Measurements from ENCODE around the gene TRPV4. TPM values are rescaled to one million over a fixed set of nuclear protein-coding genes. Genes with fewer than 3 reads are reported as not detected.

TRPV4 gene
- total and polyA plus RNA-seq, 2 donors (not counting 3 experiments of a cell fraction or from before 2014, with no cell fraction given) = 8.8 to 22.3 TPM

GRCh38 chr12:109783135-109783964, 49.8 kb downstream of the TRPV4 start:
- POLR2A ChIA-PET = no interaction called here
- H3K9me1 ChIP-seq (replicated peaks; ENCODE audit: control insufficient read depth, extremely low read depth, insufficient read depth, low read length) = no peaks in the 10 kb centered on the region
- H3K27ac ChIP-seq (ENCODE audit: insufficient read depth, low read depth, low read length) = no peak overlapping the region
- intact Hi-C loops (cut with micrococcal nuclease) = no loop called here
- no peaks in the 10 kb centered on the region for H4K20me1 ChIP-seq (replicated peaks; ENCODE audit: control insufficient read depth, extremely low read depth, insufficient read depth, low read length)
- H3K27me3 ChIP-seq (ENCODE audit: control insufficient read depth in 2 of 2, insufficient read depth in 2 of 2, low read length in 2 of 2) = no peaks in the 10 kb centered on the region
- no peak for FAIRE-seq
- dilution Hi-C loops (cut with MboI; ENCODE audit: extremely low pct_ligation_motif_present, low sequenced_read_pairs) = no loop called here
- H3K9me3 ChIP-seq (replicated peaks; ENCODE audit: control insufficient read depth, insufficient read depth, low read length) = no peaks in the 10 kb centered on the region
- H3K79me2 ChIP-seq (ENCODE audit: control insufficient read depth, insufficient read depth, low read length) = no peaks in the 10 kb centered on the region
- CTCF ChIA-PET = interaction anchor here (1.1 kb wide), 1 partner anchor 8 kb away, joined by 4 read pairs; no protein-coding TSS in a partner anchor
- no TSS peak for BruUV-seq (replicated peaks)
- H3K4me2 ChIP-seq (ENCODE audit: insufficient read depth, low read length) = no peak overlapping the region
- DNase-seq (ENCODE audit: low read depth, low spot score) = no peak
- peaks cover 0 to 8% of the 10 kb centered on the region in 2 experiments for H3K36me3 ChIP-seq (ENCODE audit: control insufficient read depth in 2 of 2, extremely low read depth in 1 of 2, insufficient read depth in 2 of 2, low read length in 2 of 2)
- H3K4me3 ChIP-seq (replicated peaks in 1 of 3; ENCODE audit: insufficient read depth in 1 of 3, low read depth in 1 of 3, low read length in 3 of 3) = no peak overlapping the region
- no peak overlapping the region for H2AFZ ChIP-seq (ENCODE audit: low read depth, low read length)
- TF ChIP-seq POLR2AphosphoS5 (IDR thresholded peaks at IDR 0.05; ENCODE audit: insufficient read depth, low read depth, low read length) = no peak
- no peak for TF ChIP-seq GATA2 (IDR thresholded peaks at IDR 0.05; ENCODE audit: insufficient read depth, insufficient read length, low read depth, low read length)
- no peak overlapping the region for H3K9ac ChIP-seq (replicated peaks; ENCODE audit: extremely low read depth, insufficient read depth, low read length)
- H3K4me1 ChIP-seq (ENCODE audit: control insufficient read depth, extremely low read depth, insufficient read depth, low read length) = no peaks in the 10 kb centered on the region

DNA sequence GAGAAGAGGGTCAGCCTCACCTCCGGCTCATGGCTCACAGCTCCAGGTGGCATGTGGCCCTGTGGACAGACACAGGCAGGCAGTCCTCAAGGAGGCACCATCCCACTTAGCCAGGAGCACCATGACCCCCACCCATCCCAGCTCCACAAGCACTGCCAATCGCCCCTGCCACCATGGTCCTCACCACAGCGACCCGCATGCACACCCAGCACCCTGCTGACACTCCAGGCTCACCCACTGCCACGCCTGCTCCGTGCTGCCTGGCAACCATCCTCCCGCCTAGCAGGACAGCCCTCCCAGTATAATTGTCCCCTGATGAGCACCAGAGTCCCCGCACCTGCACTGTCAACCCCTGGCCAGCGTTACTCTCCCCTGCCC, 50.9 kb downstream of the TRPV4 start:
- Histone ChIP-seq H3K4me1 (ENCODE audit: control insufficient read depth, extremely low read depth, insufficient read depth, low read length) (no peaks in the 10 kb centered on the region), H3K9ac (replicated peaks; ENCODE audit: extremely low read depth, insufficient read depth, low read length) (no peak overlapping the region), H2AFZ (ENCODE audit: low read depth, low read length) (no peak overlapping the region), H3K9me1 (replicated peaks; ENCODE audit: control insufficient read depth, extremely low read depth, insufficient read depth, low read length) (no peaks in the 10 kb centered on the region), H3K27ac (ENCODE audit: insufficient read depth, low read depth, low read length) (no peak overlapping the region), H4K20me1 (replicated peaks; ENCODE audit: control insufficient read depth, extremely low read depth, insufficient read depth, low read length) (no peaks in the 10 kb centered on the region), H3K9me3 (replicated peaks; ENCODE audit: control insufficient read depth, insufficient read depth, low read length) (no peaks in the 10 kb centered on the region), H3K4me2 (ENCODE audit: insufficient read depth, low read length) (no peak overlapping the region), H3K36me3 (ENCODE audit: control insufficient read depth in 2 of 2, extremely low read depth in 1 of 2, insufficient read depth in 2 of 2, low read length in 2 of 2) (peaks cover 0 to 5% of the 10 kb centered on the region in 2 experiments), H3K27me3 (ENCODE audit: control insufficient read depth in 2 of 2, insufficient read depth in 2 of 2, low read length in 2 of 2) (no peaks in the 10 kb centered on the region), H3K4me3 (replicated peaks in 1 of 3; ENCODE audit: insufficient read depth in 1 of 3, low read depth in 1 of 3, low read length in 3 of 3) (no peak overlapping the region), H3K79me2 (ENCODE audit: control insufficient read depth, insufficient read depth, low read length) (no peaks in the 10 kb centered on the region)
- POLR2A ChIA-PET = no interaction called here
- FAIRE-seq (no peak), DNase-seq (ENCODE audit: low read depth, low spot score) (no peak)
- TF ChIP-seq EZH2 (IDR thresholded peaks at IDR 0.05; ENCODE audit: borderline replicate concordance, low read depth, low read length, severe bottlenecking) = no peak
- no peak for TF ChIP-seq JUN (IDR thresholded peaks at IDR 0.05; ENCODE audit: borderline replicate concordance, insufficient read depth, insufficient read length, low read depth)
- TF ChIP-seq GATA2 (IDR thresholded peaks at IDR 0.05; ENCODE audit: insufficient read depth, insufficient read length, low read depth, low read length) = no peak
- TF ChIP-seq MAX (IDR thresholded peaks at IDR 0.05; ENCODE audit: insufficient read depth, insufficient read length) = no peak
- TF ChIP-seq POLR2AphosphoS5 (IDR thresholded peaks at IDR 0.05; ENCODE audit: insufficient read depth, low read depth, low read length) = no peak
- no peak for TF ChIP-seq FOS (IDR thresholded peaks at IDR 0.05; ENCODE audit: borderline replicate concordance, insufficient read depth, low read length)
- TF ChIP-seq MYC (IDR thresholded peaks at IDR 0.05; ENCODE audit: low read depth, low read length) = no peak
- TF ChIP-seq, protein P1, sequence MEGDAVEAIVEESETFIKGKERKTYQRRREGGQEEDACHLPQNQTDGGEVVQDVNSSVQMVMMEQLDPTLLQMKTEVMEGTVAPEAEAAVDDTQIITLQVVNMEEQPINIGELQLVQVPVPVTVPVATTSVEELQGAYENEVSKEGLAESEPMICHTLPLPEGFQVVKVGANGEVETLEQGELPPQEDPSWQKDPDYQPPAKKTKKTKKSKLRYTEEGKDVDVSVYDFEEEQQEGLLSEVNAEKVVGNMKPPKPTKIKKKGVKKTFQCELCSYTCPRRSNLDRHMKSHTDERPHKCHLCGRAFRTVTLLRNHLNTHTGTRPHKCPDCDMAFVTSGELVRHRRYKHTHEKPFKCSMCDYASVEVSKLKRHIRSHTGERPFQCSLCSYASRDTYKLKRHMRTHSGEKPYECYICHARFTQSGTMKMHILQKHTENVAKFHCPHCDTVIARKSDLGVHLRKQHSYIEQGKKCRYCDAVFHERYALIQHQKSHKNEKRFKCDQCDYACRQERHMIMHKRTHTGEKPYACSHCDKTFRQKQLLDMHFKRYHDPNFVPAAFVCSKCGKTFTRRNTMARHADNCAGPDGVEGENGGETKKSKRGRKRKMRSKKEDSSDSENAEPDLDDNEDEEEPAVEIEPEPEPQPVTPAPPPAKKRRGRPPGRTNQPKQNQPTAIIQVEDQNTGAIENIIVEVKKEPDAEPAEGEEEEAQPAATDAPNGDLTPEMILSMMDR (IDR thresholded peaks at IDR 0.05; ENCODE audit: extremely low read depth in 1 of 2, insufficient read depth in 1 of 2, low read depth in 1 of 2, low read length in 2 of 2) = no peak
- TF ChIP-seq POLR2A (IDR thresholded peaks at IDR 0.05; ENCODE audit: low read depth, low read length) = no peak
- CTCF ChIA-PET = interaction anchor here (1.5 kb wide), 1 partner anchor 15 kb away, joined by 3 read pairs; no protein-coding TSS in a partner anchor
- intact Hi-C loops (cut with micrococcal nuclease) (no loop called here), dilution Hi-C loops (cut with MboI; ENCODE audit: extremely low pct_ligation_motif_present, low sequenced_read_pairs) (no loop called here)
- BruUV-seq (replicated peaks) = no TSS peak

Data from endothelial cell of umbilical vein (primary cell).